Measurements from ENCODE around the gene SVIL.
A peak's percentile ranks its signal among the peaks of the same experiment; 100 is the strongest.
"Not testable (repeated sequence)": the region's sequence is repeated elsewhere in the genome, so short reads cannot be mapped to it uniquely, and the experiment has no call there.

Gene SVIL

GRCh38 chr10:29595636-29596225 lies 39.0 kb downstream of the SVIL start:
- peak; percentile 48 for DNase-seq (ENCODE audit: low read depth)
- no peak overlapping the region for H3K4me3 ChIP-seq (ENCODE audit: low read length)
- no peak for TF ChIP-seq CTCF (IDR thresholded peaks at IDR 0.05; ENCODE audit: insufficient read depth, low read depth, low read length, missing control alignments)

GRCh38 chr10:29595146-29595545 lies 39.6 kb downstream of the SVIL start:
- H3K4me3 ChIP-seq (ENCODE audit: low read length): no peak overlapping the region
- no peak for TF ChIP-seq CTCF (IDR thresholded peaks at IDR 0.05; ENCODE audit: insufficient read depth, low read depth, low read length, missing control alignments)
- DNase-seq (ENCODE audit: low read depth): no peak

GRCh38 chr10:29591651-29591968 lies 43.2 kb downstream of the SVIL start:
- TF ChIP-seq CTCF (IDR thresholded peaks at IDR 0.05; ENCODE audit: insufficient read depth, low read depth, low read length, missing control alignments): no peak
- no peak overlapping the region for H3K4me3 ChIP-seq (ENCODE audit: low read length)
- no peak for DNase-seq (ENCODE audit: low read depth)

GRCh38 chr10:29590915-29591650 lies 43.7 kb downstream of the SVIL start:
- no peak overlapping the region for H3K4me3 ChIP-seq (ENCODE audit: low read length)
- TF ChIP-seq CTCF (IDR thresholded peaks at IDR 0.05; ENCODE audit: insufficient read depth, low read depth, low read length, missing control alignments): no peak
- DNase-seq (ENCODE audit: low read depth): no peak

- H3K4me3 ChIP-seq (ENCODE audit: low read length): no peak overlapping the region
- DNase-seq (ENCODE audit: low read depth): peak; percentile 69
- no peak for TF ChIP-seq CTCF (IDR thresholded peaks at IDR 0.05; ENCODE audit: insufficient read depth, low read depth, low read length, missing control alignments)
Measured at GRCh38 chr10:29588629-29589421, 45.9 kb downstream of the SVIL start.

GRCh38 chr10:29587750-29588628 lies 46.8 kb downstream of the SVIL start:
- DNase-seq (ENCODE audit: low read depth): peak; percentile 64
- not testable (repeated sequence) for H3K4me3 ChIP-seq (ENCODE audit: low read length)

- not testable (repeated sequence) for H3K4me3 ChIP-seq (ENCODE audit: low read length); DNase-seq (ENCODE audit: low read depth)
Measured at GRCh38 chr10:29587102-29587749, 47.5 kb downstream of the SVIL start.
